ENCODE measurements around the gene HEMK1. TPM values are rescaled to one million over a fixed set of nuclear protein-coding genes. Genes with fewer than 3 reads are reported as not detected.

Gene HEMK1
- total RNA-seq, 1 experiment from 2014 or later = 14.0 TPM

DNA sequence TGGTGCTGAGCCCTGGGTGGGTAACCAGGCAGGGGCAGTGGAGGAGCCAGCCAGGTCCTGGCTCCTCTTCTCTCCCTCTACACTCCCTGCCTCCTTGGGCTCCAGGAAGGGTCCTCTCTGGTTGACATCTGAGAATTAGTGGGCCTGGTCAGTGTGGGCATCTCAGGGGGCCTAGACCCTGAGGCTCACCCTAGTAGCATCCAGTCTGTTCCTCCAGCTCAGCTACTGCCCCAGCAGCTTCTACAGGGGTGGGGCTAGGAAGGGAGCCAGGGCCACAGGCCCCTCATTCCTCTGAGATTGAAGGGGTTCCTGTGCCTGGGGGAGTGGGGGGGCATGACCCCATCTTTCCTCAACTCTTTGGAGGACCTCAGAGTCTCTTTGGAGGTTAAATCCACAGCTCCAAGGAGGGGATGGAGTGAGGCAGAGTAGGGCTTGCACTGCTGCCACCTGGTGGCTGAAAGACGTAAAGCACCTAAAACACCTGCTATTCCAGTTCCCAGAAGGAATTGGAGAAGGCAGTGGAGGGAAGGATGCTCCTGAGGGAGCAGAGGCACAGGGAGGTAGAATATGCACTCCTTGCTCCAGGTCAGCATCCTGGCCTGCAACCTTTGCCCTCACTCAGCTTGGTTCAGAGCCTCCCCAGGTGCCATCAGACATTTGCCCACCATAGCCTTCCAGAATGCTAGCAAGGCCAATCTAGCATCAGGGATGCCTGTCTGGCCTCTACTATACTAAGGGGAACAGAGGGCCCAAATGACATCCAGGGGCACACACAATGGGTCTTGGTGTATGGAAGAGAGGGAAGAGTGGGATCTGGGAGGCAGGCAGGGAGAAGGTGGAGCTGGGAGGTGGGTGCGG, 26.9 kb upstream of the HEMK1 start:
- peak; percentile 68 for DNase-seq (ENCODE audit: low read depth)

DNA sequence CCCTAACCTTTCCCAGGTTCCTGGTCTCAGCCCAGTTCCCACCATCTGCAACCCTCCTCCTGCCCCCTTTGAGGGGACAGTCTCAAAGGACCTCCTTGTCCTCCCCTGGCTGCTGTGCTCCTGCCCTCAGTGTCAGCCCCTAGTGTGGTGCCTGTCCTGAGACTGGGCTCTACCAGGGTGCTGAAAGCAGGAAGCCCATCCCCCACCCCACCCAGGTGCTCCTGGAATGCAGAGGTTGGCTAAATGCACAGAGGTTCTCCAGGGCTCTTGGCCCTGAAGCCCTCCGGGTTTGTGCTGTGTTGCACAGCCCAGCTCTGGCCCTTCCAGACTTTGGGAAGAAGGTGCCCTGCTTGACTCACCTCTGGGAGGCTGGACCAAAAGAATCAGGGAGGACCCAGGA, 23.5 kb upstream of the HEMK1 start:
- no peak for DNase-seq (ENCODE audit: low read depth)

DNA sequence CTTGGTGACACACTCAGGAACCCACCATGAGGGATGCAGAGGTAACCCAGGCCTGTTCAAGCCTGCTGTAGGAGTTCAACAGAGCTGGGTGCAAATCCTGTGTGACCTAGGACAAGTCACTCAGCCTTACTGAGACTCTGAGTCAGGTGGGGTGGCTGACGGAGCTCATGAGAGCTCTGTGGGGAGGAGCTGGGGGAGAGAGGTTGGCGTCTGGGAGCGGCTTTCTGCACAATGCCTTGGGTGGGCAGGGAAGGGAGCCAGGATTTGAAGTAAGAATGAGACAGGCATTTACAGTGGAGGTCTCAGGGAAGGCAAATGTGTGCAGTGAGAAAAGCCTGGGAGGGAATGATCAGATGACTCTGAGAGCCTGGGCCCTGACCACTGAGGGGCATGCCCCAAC, 20.1 kb upstream of the HEMK1 start:
- DNase-seq (ENCODE audit: low read depth) = no peak

DNA sequence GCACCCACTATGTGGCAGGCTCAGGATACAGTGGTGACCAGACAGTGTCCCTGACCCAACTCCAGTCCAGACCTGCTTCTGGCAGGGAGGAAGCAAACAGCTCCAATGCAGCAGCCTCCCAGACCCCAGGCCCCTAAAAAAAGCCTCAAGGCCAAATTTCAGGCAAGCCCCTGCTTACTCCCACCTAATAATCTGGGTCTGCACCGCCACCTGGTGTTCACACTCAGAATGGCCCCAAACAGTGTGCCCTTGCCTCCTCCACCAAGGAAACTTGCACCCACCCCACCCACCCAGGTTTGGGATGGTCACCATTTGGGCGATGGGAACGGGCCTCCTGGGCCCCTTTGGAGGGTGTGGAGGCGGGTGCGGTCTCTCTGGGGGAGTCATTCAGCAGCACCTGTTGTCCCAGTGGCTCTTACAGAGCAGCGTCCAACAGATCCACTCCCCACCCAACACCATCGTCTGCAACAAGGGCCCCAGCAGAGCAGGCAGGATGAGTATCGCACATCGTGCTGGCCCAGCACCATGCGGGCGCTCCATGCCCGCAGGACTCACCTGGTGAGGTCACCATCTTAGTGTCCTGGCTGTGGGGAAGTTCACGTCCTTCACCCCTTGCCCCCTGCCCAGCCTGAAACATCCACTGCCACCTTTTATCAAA, 19.1 kb upstream of the HEMK1 start:
- DNase-seq (ENCODE audit: low read depth) = peak; percentile 29

DNA sequence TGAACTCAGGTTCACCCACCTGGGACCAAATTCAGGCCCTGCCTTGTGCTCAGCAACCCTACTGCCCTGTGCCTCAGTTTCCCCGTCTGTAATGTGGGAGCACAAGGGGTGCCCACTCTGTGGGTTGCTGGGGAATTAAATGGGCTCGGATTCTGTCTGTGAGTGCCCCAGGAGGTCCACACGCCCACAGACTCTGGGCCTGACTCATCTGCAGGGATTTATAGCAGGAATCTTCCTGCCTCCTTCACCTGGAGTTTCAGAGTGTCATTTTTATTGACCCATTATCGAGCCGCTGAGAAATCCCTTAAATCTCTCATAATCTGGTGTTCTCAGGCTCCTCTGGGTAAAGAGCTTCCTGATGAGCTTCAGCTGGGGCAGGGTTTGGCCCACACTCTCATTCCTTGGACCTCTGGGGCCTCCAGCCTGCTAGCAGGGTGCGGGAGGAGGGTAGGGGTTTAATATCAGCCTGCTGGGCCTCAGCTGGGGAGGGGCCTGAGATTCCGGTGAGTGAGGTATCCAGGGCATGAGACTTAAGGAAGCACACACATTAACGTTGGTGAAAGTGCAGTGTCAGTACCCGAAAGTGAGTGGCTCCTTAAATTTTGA, 18.2 kb upstream of the HEMK1 start:
- DNase-seq (ENCODE audit: low read depth) = no peak

- no peak for DNase-seq (ENCODE audit: low read depth)
These were observed 17.5 kb upstream of the HEMK1 start for GRCh38 chr3:50551681-50552435.

DNA sequence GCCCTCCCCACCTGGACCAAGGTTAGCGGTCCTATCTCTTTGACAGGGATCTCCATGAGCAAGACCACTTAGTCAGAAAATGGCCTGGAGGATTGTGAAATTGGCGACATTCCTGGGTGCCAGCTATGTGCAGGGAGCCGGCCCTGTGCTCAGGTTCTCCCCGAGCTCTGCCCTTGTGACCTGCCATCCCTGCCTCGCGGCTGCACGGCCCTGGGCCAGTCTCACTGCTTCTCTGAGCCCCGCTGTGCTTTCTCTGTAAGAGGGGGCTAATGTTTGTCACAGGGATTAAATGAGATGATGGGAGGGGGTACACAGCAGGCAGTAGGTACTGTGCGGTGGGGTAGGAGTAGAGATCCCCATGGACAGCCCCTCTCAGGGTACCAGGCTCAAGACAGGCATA, 16.7 kb upstream of the HEMK1 start:
- no peak for DNase-seq (ENCODE audit: low read depth)

- peak; percentile 36 for DNase-seq (ENCODE audit: low read depth)
These were observed 14.8 kb upstream of the HEMK1 start for GRCh38 chr3:50554553-50554952.

DNA sequence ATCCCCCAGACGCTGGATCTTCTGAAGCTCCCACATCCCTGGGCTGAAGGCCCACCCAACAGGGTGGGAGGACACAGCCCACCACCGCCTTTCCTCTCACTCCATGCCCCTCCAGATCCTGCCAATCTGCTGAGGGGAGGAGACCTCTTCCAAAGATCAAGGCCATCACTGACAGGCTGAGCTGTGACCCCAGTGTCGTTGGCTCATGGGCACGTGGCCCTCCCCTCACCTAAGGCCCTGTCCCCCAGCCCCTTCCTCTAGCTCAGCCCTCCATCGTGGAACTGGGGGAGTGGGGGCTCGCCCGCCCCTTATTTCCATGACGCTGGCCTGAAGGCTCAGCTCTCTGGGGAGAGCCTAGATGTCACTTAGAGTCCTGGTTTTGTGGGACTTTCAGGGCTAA, 12.2 kb upstream of the HEMK1 start:
- no peak for DNase-seq (ENCODE audit: low read depth)

DNA sequence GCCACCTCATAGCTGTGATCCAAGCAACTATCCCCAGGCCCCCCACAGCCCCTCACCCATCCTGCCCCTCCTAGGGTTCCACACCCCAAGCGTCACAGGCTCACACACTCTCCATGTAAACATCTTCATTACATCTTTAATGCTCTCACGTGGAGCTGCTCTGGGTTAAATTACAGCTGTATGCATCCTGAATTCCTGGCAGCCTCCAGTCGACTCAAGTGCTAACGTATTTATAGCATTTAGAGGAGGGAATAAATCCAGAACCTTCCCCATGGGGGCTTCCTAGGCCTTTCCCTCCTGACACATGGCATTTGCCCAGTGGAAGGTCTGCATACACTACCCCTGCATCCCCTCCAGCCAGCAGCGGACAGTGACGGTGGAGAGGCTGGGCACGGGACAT, 11.4 kb upstream of the HEMK1 start:
- no peak for DNase-seq (ENCODE audit: low read depth)

DNA sequence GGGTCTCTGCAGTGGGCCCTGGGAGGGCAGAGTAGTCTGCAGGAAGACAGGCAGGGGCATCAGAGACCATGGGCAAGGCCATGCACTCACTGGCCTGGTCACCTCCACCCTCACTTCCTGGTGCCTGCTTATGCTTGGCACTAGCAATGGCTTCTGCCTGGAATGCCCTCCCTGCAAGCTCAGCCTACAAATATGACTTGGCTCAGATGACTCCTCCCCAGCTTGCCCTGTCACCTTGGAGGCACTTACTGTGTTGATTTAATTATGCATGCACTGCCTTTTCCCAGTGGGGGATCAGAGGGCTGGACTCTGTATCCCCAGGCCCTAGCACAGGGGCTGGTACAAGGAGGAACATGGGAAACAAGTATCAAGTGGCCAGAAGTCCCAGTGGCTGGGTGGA, 9.6 kb upstream of the HEMK1 start:
- no peak for DNase-seq (ENCODE audit: low read depth)

DNA sequence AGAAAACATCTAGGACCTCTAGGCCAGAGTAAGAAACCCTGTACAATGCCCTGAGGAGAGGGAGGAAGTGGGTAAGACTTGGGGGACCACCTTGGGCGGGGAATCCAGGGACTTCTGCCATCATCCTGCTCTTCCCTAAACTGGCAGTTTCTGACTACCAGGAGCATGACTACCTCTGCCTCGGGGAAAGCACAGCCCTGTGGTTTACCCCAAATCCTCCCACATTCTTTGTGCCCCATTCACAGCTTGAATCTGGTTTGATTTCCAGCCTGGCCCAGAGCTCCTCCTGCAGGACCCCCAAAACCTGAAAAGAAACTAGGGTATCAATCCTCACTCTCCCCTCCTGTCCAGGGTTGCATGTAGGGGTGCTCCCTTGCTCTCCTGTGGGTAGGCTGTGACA, 6.5 kb upstream of the HEMK1 start:
- DNase-seq (ENCODE audit: low read depth) = peak; percentile 65

- no peak for DNase-seq (ENCODE audit: low read depth)
These were observed 5.5 kb upstream of the HEMK1 start for GRCh38 chr3:50563867-50564266.

- DNase-seq (ENCODE audit: low read depth) = no peak
These were observed 5.0 kb upstream of the HEMK1 start for GRCh38 chr3:50564321-50564720.

DNA sequence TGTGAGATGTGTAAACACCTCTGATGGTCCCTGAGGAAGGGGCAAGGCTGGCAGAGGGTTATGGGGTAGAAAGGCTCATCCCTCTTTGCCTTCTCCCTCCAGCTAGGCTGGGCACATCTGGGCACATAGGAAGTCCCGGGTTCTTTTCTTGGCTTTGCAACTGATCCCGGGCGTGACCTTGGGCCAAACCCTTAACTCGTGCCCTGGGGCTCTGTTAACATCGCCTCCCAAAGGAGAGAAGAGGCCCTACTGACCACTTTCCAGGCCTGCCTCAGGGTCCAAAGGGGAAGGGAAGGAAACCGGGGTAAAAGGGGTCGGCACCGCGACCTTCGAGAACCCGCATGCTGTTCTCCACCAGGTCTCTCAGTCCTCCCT, 2.3 kb upstream of the HEMK1 start:
- DNase-seq (ENCODE audit: low read depth) = no peak

DNA sequence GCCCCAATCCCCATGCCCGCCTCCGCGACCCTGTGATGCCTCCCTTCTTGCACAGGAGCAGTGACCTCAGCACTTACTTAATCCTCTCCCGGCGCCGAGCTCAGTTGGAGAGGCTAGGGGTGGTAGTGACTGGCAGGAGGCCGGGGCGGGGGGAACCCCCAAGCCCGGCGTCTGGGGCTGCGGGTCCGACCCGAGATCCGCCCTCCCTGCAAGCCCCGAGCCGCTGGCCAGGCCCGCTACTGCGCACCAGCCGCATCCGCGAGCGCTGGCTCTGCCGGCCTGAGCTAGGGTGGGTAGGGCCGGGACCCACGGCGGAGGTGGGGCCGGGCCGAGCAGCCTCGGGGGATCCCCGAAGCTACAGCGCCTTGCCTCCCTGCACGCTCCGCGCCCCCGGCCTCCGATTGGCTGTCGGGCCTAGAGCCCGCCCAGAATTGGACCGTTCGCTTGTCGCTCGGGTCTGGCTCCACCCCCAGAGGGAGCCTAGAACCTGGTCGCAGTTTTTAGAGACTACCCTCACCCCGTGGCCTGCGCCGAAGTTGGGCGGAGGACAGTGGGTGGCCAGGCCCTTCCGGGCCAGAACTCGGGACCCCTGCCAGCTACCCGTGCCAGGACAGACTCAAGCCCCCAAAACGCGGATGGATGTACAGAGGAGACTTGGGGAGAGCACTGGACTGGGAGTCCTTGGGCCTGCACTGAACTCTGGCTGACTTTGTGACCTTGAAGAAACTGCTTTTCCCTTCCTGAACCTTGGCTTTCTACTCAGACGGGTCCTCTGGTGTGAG, 1.7 kb upstream of the HEMK1 start, which contains the start of gene C3orf18:
C3orf18 (minus strand) TSS at position 362 of the 782 bp plus-strand sequence. CDS start 2,048 bp downstream, outside the sequence.
- DNase-seq (ENCODE audit: low read depth) = peak; percentile 69

DNA sequence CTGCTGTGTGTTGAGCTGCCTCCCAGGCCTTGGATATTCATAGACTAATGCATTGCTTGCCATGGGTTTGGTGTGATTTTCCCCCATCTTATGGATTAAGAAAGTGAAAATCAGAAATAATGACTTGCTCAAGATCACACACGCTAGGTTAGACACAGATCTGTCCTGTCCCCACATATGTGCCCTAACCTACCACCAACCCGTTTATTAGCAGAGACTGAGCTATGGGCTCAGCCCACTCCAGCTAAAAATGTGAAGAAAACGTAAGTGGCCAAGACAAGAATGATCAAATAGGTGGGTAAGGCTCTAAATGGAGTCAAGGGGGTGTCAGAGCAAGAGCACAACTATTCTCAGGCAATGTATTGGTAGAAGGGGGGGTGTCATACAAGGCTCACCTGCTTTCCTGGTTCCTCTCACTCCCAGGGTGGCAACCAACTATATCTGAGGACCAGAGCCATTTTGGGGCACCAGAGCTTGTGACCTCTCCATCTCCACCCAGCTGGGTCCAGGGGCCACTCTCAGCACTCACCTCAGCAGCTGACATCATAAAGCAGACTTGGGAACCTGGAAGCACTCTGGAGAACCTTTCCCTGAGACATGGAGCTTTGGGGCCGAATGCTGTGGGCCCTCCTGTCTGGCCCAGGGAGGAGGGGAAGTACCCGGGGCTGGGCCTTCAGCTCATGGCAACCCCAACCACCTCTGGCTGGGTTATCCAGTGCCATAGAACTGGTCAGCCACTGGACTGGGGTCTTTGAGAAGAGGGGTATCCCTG, 1.4 kb downstream of the HEMK1 start:
- DNase-seq (ENCODE audit: low read depth) = no peak

- no peak for DNase-seq (ENCODE audit: low read depth)
These were observed 2.2 kb downstream of the HEMK1 start for GRCh38 chr3:50571486-50571885.

DNA sequence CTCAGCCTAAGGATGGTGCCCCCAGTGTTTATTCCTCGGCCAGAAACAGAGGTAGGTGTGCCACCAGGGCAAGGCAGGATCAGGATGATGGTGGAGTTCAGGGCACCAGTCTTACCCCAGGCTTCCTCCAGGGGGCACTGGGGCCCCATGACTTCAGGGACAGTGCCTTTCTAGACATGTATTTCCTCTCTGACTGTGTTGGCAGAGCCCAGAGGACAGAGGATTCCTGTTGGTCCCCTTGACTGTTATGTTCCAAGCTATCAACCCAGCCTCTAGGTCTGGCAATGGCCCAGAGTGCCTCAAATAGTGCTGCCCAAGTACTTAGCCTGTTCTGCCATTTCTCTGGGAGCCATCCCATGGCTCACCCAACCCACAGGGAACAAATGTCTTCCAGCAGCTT, 2.8 kb downstream of the HEMK1 start:
- DNase-seq (ENCODE audit: low read depth) = peak; percentile 71

GRCh38 chr3:50572801-50573371, 3.6 kb downstream of the HEMK1 start:
- DNase-seq (ENCODE audit: low read depth) = no peak

All from HT1080 (cell line).